GM12878 (cell line): ENCODE data around the gene LCN9. TPM values are rescaled to one million over a fixed set of nuclear protein-coding genes. Genes with fewer than 3 reads are reported as not detected.

ENCODE experiments used
- ATAC-seq: fragments of 200-7000 bp; cut with Tn5 transposase; 3 replicates; pipeline ENCODE4 v1.9.1; 2020; ENCODE audit warnings: mild to moderate bottlenecking, moderate library complexity
- BruUV-seq: library from RNA; stranded (reverse); fragments of 400-500 nt; replicated peaks from 2 replicates; lab custom pipeline; 2021; lab: Mats Ljungman, UMichigan
- CTCF ChIA-PET: fragments of 300-600 bp; sonication (Branson Sonifier 250); formaldehyde crosslinking; extraction: SDS; loops from one replicate; lab custom pipeline; 2021; ENCODE audit warnings: inconsistent platforms; lab: Yijun Ruan, JAX
- POLR2A ChIA-PET: fragments of 350-600 bp; formaldehyde crosslinking; extraction: SDS; loops from one replicate; lab custom pipeline; 2021; ENCODE audit warnings: inconsistent platforms; lab: Charles Lee
- RAD21 ChIA-PET: fragments of 300-600 bp; sonication (Branson Sonifier 250); formaldehyde crosslinking; loops from one replicate; lab custom pipeline; 2023; ENCODE audit warnings: antibody characterized with exemption; ENCODE audit not compliant: unreplicated experiment; lab: Charles Lee
- SMC1A ChIA-PET: fragments of 300-600 bp; sonication (Branson Sonifier 250); formaldehyde crosslinking; loops from one replicate; lab custom pipeline; 2023; ENCODE audit not compliant: unreplicated experiment, uncharacterized antibody; lab: Charles Lee
- DNase-seq: peaks from one replicate; pipeline ENCODE4 v3.0.0-alpha.2; 2011; ENCODE audit warnings: low read depth, low spot score
- FAIRE-seq: peaks from 3 replicates; lab custom pipeline; 2011; peaks lifted over from hg19 to GRCh38; lab: Jason Lieb, UNC
- H2AFZ ChIP-seq: 2 replicates; pipeline ENCODE4 v1.6.0; 2011; ENCODE audit warnings: low read depth, low read length, control low read depth; ENCODE audit not compliant: control insufficient read depth
- H3K27ac ChIP-seq: 2 replicates; pipeline ENCODE4 v1.5.1; 2011; ENCODE audit warnings: control low read depth; ENCODE audit not compliant: control insufficient read depth, insufficient read depth
- H3K27me3 ChIP-seq, 2 experiments: replicated peaks in 1 of 2; 2 replicates each; pipeline versions ENCODE4 v1.6.0 to v1.6.1; 2011; ENCODE audit warnings: low read length in 1 of 2; ENCODE audit not compliant: control insufficient read depth in 2 of 2, insufficient read depth in 2 of 2
- H3K36me3 ChIP-seq, 2 experiments: 2 replicates each; pipeline ENCODE4 v1.5.1; 2011; ENCODE audit warnings: low read length in 1 of 2; ENCODE audit not compliant: control insufficient read depth in 2 of 2, insufficient read depth in 2 of 2
- H3K4me1 ChIP-seq: 2 replicates; pipeline ENCODE4 v1.6.1; 2011; ENCODE audit warnings: mild to moderate bottlenecking, low read length, moderate library complexity, mixed read lengths; ENCODE audit not compliant: control insufficient read depth, insufficient read depth
- H3K4me2 ChIP-seq: 2 replicates; pipeline ENCODE4 v1.6.0; 2011; ENCODE audit warnings: control low read depth; ENCODE audit not compliant: control insufficient read depth, insufficient read depth
- H3K4me3 ChIP-seq: fragments of 200-600 bp; sonication (generic); 2 replicates; pipeline ENCODE4 v1.5.1; 2016
- H3K79me2 ChIP-seq: 2 replicates; pipeline ENCODE4 v1.6.0; 2011; ENCODE audit warnings: low read length; ENCODE audit not compliant: control insufficient read depth, insufficient read depth
- H3K9ac ChIP-seq: 2 replicates; pipeline ENCODE4 v1.8.0; 2011; ENCODE audit warnings: low read length, control low read depth, mixed read lengths; ENCODE audit not compliant: control insufficient read depth, insufficient read depth
- H3K9me3 ChIP-seq: replicated peaks from 3 replicates; pipeline ENCODE4 v1.5.1; 2011; ENCODE audit warnings: mild to moderate bottlenecking, low read length; ENCODE audit not compliant: control insufficient read depth, insufficient read depth
- H4K20me1 ChIP-seq: 2 replicates; pipeline ENCODE4 v1.6.0; 2011; ENCODE audit not compliant: control insufficient read depth, insufficient read depth
- BACH1 ChIP-seq: fragments of 450-650 bp; IDR thresholded peaks from 2 replicates; pipeline ENCODE4 v1.6.1; 2017; ENCODE audit warnings: mild to moderate bottlenecking, borderline replicate concordance
- BCL11A ChIP-seq: IDR thresholded peaks from 2 replicates; pipeline ENCODE4 v1.6.1; 2011; ENCODE audit warnings: low read depth, low read length
- BHLHE40 ChIP-seq, 2 experiments: fragments of 450-650 bp in 1 of 2; IDR thresholded peaks; 2 replicates each; pipeline ENCODE4 v1.6.1; 2011 to 2017; ENCODE audit warnings: low read depth in 2 of 2, borderline replicate concordance in 1 of 2, improper control_type of control experiment in 1 of 2, low read length in 1 of 2, mild to moderate bottlenecking in 1 of 2
- BMI1 ChIP-seq: fragments of 450-650 bp; IDR thresholded peaks from 2 replicates; pipeline ENCODE4 v1.6.1; 2016; ENCODE audit warnings: mild to moderate bottlenecking, moderate library complexity, borderline replicate concordance
- CBX3 ChIP-seq: fragments of 200-600 bp; sonication (generic); IDR thresholded peaks from 2 replicates; pipeline ENCODE4 v1.6.1; 2016; ENCODE audit warnings: low read depth, borderline replicate concordance
- CHD1 ChIP-seq: IDR thresholded peaks from 2 replicates; pipeline ENCODE4 v1.6.1; 2012; ENCODE audit warnings: low read depth, low read length, improper control_type of control experiment
- CREB1 ChIP-seq: IDR thresholded peaks from 2 replicates; pipeline ENCODE4 v1.6.1; 2012; ENCODE audit warnings: low read depth, mild to moderate bottlenecking, inconsistent platforms
- CREM ChIP-seq: IDR thresholded peaks from 2 replicates; pipeline ENCODE4 v1.6.1; 2014; ENCODE audit warnings: antibody characterized with exemption, low read depth
- E2F8 ChIP-seq: fragments of 450-650 bp; IDR thresholded peaks from 2 replicates; pipeline ENCODE4 v1.6.1; 2018; ENCODE audit warnings: mild to moderate bottlenecking, low read depth, moderate library complexity; ENCODE audit not compliant: partially characterized antibody
- EZH2 ChIP-seq: IDR thresholded peaks from 2 replicates; pipeline ENCODE4 v1.6.1; 2012; ENCODE audit warnings: low read depth, mild to moderate bottlenecking, control low read depth, inconsistent platforms, low read length, borderline replicate concordance; ENCODE audit not compliant: control insufficient read depth
- GABPA ChIP-seq: IDR thresholded peaks from 2 replicates; pipeline ENCODE4 v1.6.1; 2014; ENCODE audit warnings: antibody characterized with exemption, low read depth, mild to moderate bottlenecking, inconsistent platforms
- HCFC1 ChIP-seq: fragments of 150-350 bp; IDR thresholded peaks from 2 replicates; pipeline ENCODE4 v1.6.1; 2014; ENCODE audit warnings: low read length
- HSF1 ChIP-seq: fragments of 150-350 bp; IDR thresholded peaks from 2 replicates; pipeline ENCODE4 v1.6.1; 2014; ENCODE audit warnings: mild to moderate bottlenecking, low read depth, low read length
- IRF3 ChIP-seq: fragments of 450-650 bp; IDR thresholded peaks from 2 replicates; pipeline ENCODE4 v1.6.1; 2014; ENCODE audit warnings: mild to moderate bottlenecking
- NFYB ChIP-seq: IDR thresholded peaks from 2 replicates; pipeline ENCODE4 v1.6.1; 2011; ENCODE audit warnings: low read depth, mild to moderate bottlenecking, low read length, improper control_type of control experiment, moderate library complexity; ENCODE audit not compliant: insufficient read depth
- RELA ChIP-seq: fragments of 450-650 bp; IDR thresholded peaks from 2 replicates; pipeline ENCODE4 v1.8.0; 2014; ENCODE audit warnings: borderline replicate concordance; ENCODE audit not compliant: partially characterized antibody
- RUNX3 ChIP-seq: IDR thresholded peaks from 2 replicates; pipeline ENCODE4 v1.6.1; 2012; ENCODE audit warnings: low read length, inconsistent platforms
- SUPT20H ChIP-seq: IDR thresholded peaks from 2 replicates; pipeline ENCODE4 v1.6.1; 2011; ENCODE audit warnings: low read depth, mild to moderate bottlenecking, low read length, moderate library complexity, borderline replicate concordance; ENCODE audit not compliant: control insufficient read depth
- WGBS: methylation state at CpG from one replicate; pipeline ENCODE4 v1.1.6; 2016; ENCODE audit warnings: low lambda C conversion rate; ENCODE audit not compliant: insufficient replicate concordance, insufficient coverage; ENCODE audit errors: missing lambda C conversion rate; 5-methylcytosine and 5-hydroxymethylcytosine counted together
- in situ Hi-C: fragments of 300-500 bp; cut with MboI; formaldehyde crosslinking; loops from 9 replicates; pipeline ENCODE4 v1.14.3; 2018; ENCODE audit warnings: mixed read lengths
- intact Hi-C: fragments of 100-400 bp; cut with micrococcal nuclease; formaldehyde crosslinking; loops from one replicate; pipeline ENCODE4 v1.14.2; 2022; ENCODE audit not compliant: unreplicated experiment
- polyA plus RNA-seq, 11 experiments: library from polyadenylated mRNA; depleted of rRNA in 4 of 11; unstranded in 6 of 11; stranded (reverse) in 5 of 11; fragments of >200 nt; fragmentation: Nextera tagmentation in 4 of 11; fragmentation: Illumina TruSeq in 1 of 11; extraction: Ambion mirVana in 4 of 11; extraction: Trizol in 1 of 11; gene quantifications; 1 replicate in 1 of 11; 2 replicates in 10 of 11; pipeline versions ENCODE4 v1.2.1 to v1.2.3, GENCODE V29; 2011 to 2016; ENCODE audit warnings: inconsistent platforms in 2 of 11, missing spikeins in 2 of 11, low read depth in 1 of 11
- total RNA-seq, 4 experiments: library from RNA; depleted of rRNA in 3 of 4; stranded (reverse); fragments of >200 nt in 3 of 4; fragmentation: Illumina TruSeq in 1 of 4; extraction: Trizol in 1 of 4; gene quantifications; 2 replicates each; pipeline versions ENCODE4 v1.2.1 to v1.2.3, GENCODE V29; 2013 to 2021

The LCN9 gene
- total and polyA plus RNA-seq, 10 of the 15 experiments (the other 5 are each of a cell fraction or from before 2014, with no cell fraction given), result not detected

GRCh38 chr9:135678236-135679017 is 15.3 kb downstream of the LCN9 start (continued):
- no peak for TF ChIP-seq HSF1
- no peak for TF ChIP-seq BMI1
- no peak for TF ChIP-seq SUPT20H

- H3K9me3 ChIP-seq, result no peaks in the 10 kb centered on the region
- RAD21 ChIA-PET, result no interaction called here
- FAIRE-seq, result no peak
- TF ChIP-seq CHD1 (no peak), E2F8 (no peak), EZH2 (no peak), CREM (no peak), BCL11A (no peak), HCFC1 (no peak), BHLHE40 (IDR thresholded peaks at IDR 0.05; ENCODE audit: borderline replicate concordance in 1 of 2, low read depth in 2 of 2, low read length in 1 of 2) (no peak), RUNX3 (no peak), IRF3 (no peak), CREB1 (no peak), BACH1 (no peak), RELA (no peak), GABPA (no peak), NFYB (no peak), CBX3 (no peak)
These were observed 16.9 kb downstream of the LCN9 start for GRCh38 chr9:135680056-135680455.

More at GRCh38 chr9:135680056-135680455, 16.9 kb downstream of the LCN9 start:
- no peaks in the 10 kb centered on the region for H4K20me1 ChIP-seq
- no peak overlapping the region for H3K4me3 ChIP-seq
- CTCF ChIA-PET, result no interaction called here
- intact Hi-C loops, result no loop called here
- no peak overlapping the region for H3K9ac ChIP-seq
- DNase-seq (no peak), ATAC-seq (no peak)
- no TSS peak for BruUV-seq
- H3K36me3 ChIP-seq, result no peaks in the 10 kb centered on the region
- H2AFZ ChIP-seq, result no peak overlapping the region
- H3K4me1 ChIP-seq, result no peaks in the 10 kb centered on the region
- H3K4me2 ChIP-seq, result no peak overlapping the region
- H3K27me3 ChIP-seq, result no peaks in the 10 kb centered on the region
- SMC1A ChIA-PET, result no interaction called here
- WGBS, result 49% methylated on average over 16 of the region's 16 CpGs
- no peak overlapping the region for H3K27ac ChIP-seq
- in situ Hi-C loops, result no loop called here
- H3K79me2 ChIP-seq, result no peaks in the 10 kb centered on the region
- POLR2A ChIA-PET, result no interaction called here
